ENCODE results near the gene LCMT2. TPM values are rescaled to one million over a fixed set of nuclear protein-coding genes. Genes with fewer than 3 reads are reported as not detected.

Gene LCMT2
- total and polyA plus RNA-seq, 2 experiments from 2014 or later, result 2.3 to 7.1 TPM

GRCh38 chr15:43325039-43325684 is 5.2 kb downstream of the LCMT2 start:
- Histone ChIP-seq H3K27ac (ENCODE audit: low read depth) (no peak overlapping the region), H3K36me3 (ENCODE audit: insufficient read depth) (0 out of 2 replicates have a peak, but pooled peaks cover 6% of the 10 kb centered on the region), H4K20me1 (replicated peaks; ENCODE audit: insufficient read depth) (peaks cover 15% of the 10 kb centered on the region), H3K4me3 (no peak overlapping the region), H3K27me3 (ENCODE audit: insufficient read depth) (no peaks in the 10 kb centered on the region), H3K4me2 (no peak overlapping the region), H3K79me2 (replicated peaks; ENCODE audit: insufficient read depth) (peaks cover 15% of the 10 kb centered on the region), H3F3A (replicated peaks; ENCODE audit: low read depth) (peaks cover 2% of the 10 kb centered on the region; the same call in 1 of the 2 replicates), H2AFZ (no peak overlapping the region), H3K9me2 (ENCODE audit: insufficient read depth) (no peaks in the 10 kb centered on the region), H3K4me1 (ENCODE audit: insufficient read depth) (peaks cover 7% of the 10 kb centered on the region)
- H3K4me3 Mint-ChIP-seq, result no peak overlapping the region
- H3K27ac Mint-ChIP-seq, result no peak overlapping the region
- H3K4me1 Mint-ChIP-seq, result peaks cover 9% of the 10 kb centered on the region
- peaks cover 5% of the 10 kb centered on the region; the same call in 2 of the 3 replicates for H3K36me3 Mint-ChIP-seq (ENCODE audit: low read depth)
- ATAC-seq, result no peak
- TF ChIP-seq CREB1 (CRISPR knock-in tag; IDR thresholded peaks at IDR 0.05; ENCODE audit: low read depth), result no peak
- H3K9me3 Mint-ChIP-seq, result no peaks in the 10 kb centered on the region
- peaks cover 3% of the 10 kb centered on the region for H3K27me3 Mint-ChIP-seq (ENCODE audit: insufficient read depth, low read depth, poor library complexity)
- DNase-seq (ENCODE audit: low spot score), result no peak

- ATAC-seq (peak; percentile 86), DNase-seq (ENCODE audit: low spot score) (peak; percentile 36)
- H3K36me3 ChIP-seq (ENCODE audit: insufficient read depth), result no peaks in the 10 kb centered on the region
- Mint-ChIP-seq H3K27me3 (ENCODE audit: insufficient read depth, low read depth, poor library complexity) (peaks cover 2% of the 10 kb centered on the region), H3K27ac (no peak overlapping the region), H3K9me3 (no peaks in the 10 kb centered on the region), H3K36me3 (ENCODE audit: low read depth) (no peaks in the 10 kb centered on the region), H3K4me3 (no peak overlapping the region), H3K4me1 (no peaks in the 10 kb centered on the region)
- no peak overlapping the region for H3K4me3 ChIP-seq
- TF ChIP-seq CTCF (conservative IDR thresholded peaks at IDR 0.05; ENCODE audit: low read depth in 2 of 2) (peak; percentile 20 to 27; a peak in 1 of 4 replicates), ZNF331 (CRISPR knock-in tag; IDR thresholded peaks at IDR 0.05; ENCODE audit: low read depth) (no peak), EZH2phosphoT487 (IDR thresholded peaks at IDR 0.05; ENCODE audit: unreplicated experiment) (no peak)
- H3K27ac ChIP-seq (ENCODE audit: low read depth), result no peak overlapping the region
- no peaks in the 10 kb centered on the region for H3K4me1 ChIP-seq (ENCODE audit: insufficient read depth)
- H2AFZ ChIP-seq, result 0 out of 2 replicates have a peak overlapping the region, but pooled peaks have one; percentile 47
- no peaks in the 10 kb centered on the region for H3F3A ChIP-seq (replicated peaks; ENCODE audit: low read depth)
- no peaks in the 10 kb centered on the region for H4K20me1 ChIP-seq (replicated peaks; ENCODE audit: insufficient read depth)
- H3K79me2 ChIP-seq (replicated peaks; ENCODE audit: insufficient read depth), result no peaks in the 10 kb centered on the region
- H3K27me3 ChIP-seq (ENCODE audit: insufficient read depth), result no peaks in the 10 kb centered on the region
- no peak overlapping the region for H3K4me2 ChIP-seq
- H3K9me2 ChIP-seq (ENCODE audit: insufficient read depth), result 0 out of 2 replicates have a peak, but pooled peaks cover 3% of the 10 kb centered on the region
Observed at GRCh38 chr15:43318990-43319771, 11.2 kb downstream of the LCMT2 start.

GRCh38 chr15:43317566-43318184 is 12.7 kb downstream of the LCMT2 start:
- Histone ChIP-seq H2AFZ (no peak overlapping the region), H3K79me2 (replicated peaks; ENCODE audit: insufficient read depth) (no peaks in the 10 kb centered on the region), H4K20me1 (replicated peaks; ENCODE audit: insufficient read depth) (no peaks in the 10 kb centered on the region), H3F3A (replicated peaks; ENCODE audit: low read depth) (no peaks in the 10 kb centered on the region), H3K4me3 (no peak overlapping the region), H3K36me3 (ENCODE audit: insufficient read depth) (no peaks in the 10 kb centered on the region), H3K9me2 (ENCODE audit: insufficient read depth) (peaks cover 3% of the 10 kb centered on the region; the same call in 1 of the 2 replicates), H3K4me2 (no peak overlapping the region), H3K4me1 (ENCODE audit: insufficient read depth) (no peaks in the 10 kb centered on the region), H3K27me3 (ENCODE audit: insufficient read depth) (no peaks in the 10 kb centered on the region), H3K27ac (ENCODE audit: low read depth) (no peak overlapping the region)
- Mint-ChIP-seq H3K4me3 (no peak overlapping the region), H3K36me3 (ENCODE audit: low read depth) (no peaks in the 10 kb centered on the region), H3K27ac (no peak overlapping the region), H3K27me3 (ENCODE audit: insufficient read depth, low read depth, poor library complexity) (peaks cover 2% of the 10 kb centered on the region), H3K4me1 (peaks cover 4% of the 10 kb centered on the region; the same call in 2 of the 3 replicates), H3K9me3 (no peaks in the 10 kb centered on the region)
- TF ChIP-seq EZH2phosphoT487 (IDR thresholded peaks at IDR 0.05; ENCODE audit: unreplicated experiment) (no peak), EZH2 (IDR thresholded peaks at IDR 0.05; ENCODE audit: low read depth, unreplicated experiment) (no peak), POLR2AphosphoS5 (IDR thresholded peaks at IDR 0.05; ENCODE audit: low read depth) (no peak), STAT1 (IDR thresholded peaks at IDR 0.05; ENCODE audit: unreplicated experiment) (no peak), NANOG (IDR thresholded peaks at IDR 0.05; ENCODE audit: borderline replicate concordance) (no peak)
- ATAC-seq (no peak), DNase-seq (ENCODE audit: low spot score) (no peak)

Data from GM23338 (cell line).